Stomach (tissue), 4 donors: ENCODE measurements around the gene TMEM123.

ENCODE experiments used
- CTCF ChIP-seq, 7 experiments: fragments of 450-650 bp in 4 of 7; fragments of 200-600 bp in 3 of 7; sonication (generic) in 3 of 7; IDR thresholded peaks; one replicate each; pipeline ENCODE4 v1.5.1; 2016 to 2019; ENCODE audit warnings: antibody characterized with exemption in 7 of 7, control low read depth in 2 of 7, mild to moderate bottlenecking in 1 of 7
- EP300 ChIP-seq: sonication (generic); formaldehyde crosslinking; IDR thresholded peaks from one replicate; pipeline ENCODE4 v1.6.1; 2017; ENCODE audit warnings: antibody characterized with exemption
- POLR2A ChIP-seq, 4 donors: fragments of 450-650 bp; IDR thresholded peaks; one replicate each; pipeline ENCODE4 v1.6.1; 2016; ENCODE audit warnings: antibody characterized with exemption in 4 of 4, control low read depth in 2 of 4, mild to moderate bottlenecking in 1 of 4, moderate library complexity in 1 of 4
- POLR2AphosphoS5 ChIP-seq, 3 donors: sonication (generic); formaldehyde crosslinking; IDR thresholded peaks; one replicate each; pipeline ENCODE4 v1.6.1; 2016; ENCODE audit warnings: antibody characterized with exemption in 3 of 3

DNA sequence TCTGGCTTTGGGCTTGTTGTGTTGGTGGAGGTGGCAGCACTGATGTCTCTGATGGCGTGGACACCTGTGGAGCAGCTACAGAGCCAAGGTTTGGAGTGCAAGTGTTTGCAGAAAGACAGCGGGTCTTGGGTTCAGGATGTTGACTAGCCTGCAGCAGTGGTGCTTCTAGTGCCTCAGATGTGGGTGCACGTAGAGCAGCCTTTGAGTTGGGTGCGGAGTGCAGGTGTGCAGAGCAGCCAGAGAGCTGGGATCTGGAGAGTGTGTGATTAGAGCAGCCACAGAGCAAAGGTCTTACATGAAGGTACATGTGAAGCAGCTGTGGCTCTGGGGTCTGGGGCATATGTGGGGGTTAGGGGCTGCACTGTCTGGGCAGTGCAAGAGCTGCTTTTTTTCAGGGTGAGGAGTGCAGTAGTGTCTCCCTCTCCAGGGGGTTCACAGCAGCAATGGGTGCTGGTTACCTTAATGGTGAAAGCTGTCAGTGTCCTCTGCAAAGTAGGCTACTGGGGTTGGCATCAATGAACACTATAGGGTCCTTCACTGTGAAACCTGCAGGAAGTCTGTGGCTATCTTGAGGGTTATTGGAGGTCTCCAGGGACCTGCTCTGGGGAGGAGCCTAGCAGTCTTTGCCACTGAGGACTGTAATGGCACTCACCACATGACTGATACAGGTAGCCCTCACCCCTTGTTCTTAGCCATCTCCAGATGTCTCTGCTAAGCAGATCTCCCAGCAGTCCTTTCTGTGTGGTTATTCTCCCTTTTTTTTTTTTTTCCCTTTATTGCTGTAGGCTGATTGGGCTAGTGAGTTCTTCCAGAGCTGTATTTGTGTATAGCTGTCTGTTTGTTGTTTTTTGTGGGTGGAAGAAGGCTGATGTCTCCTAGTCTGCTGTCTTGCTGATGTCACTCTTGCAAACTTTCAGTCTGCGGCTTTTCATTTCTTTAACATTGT lies 91.2 kb downstream of the TMEM123 start:
- no peak for TF ChIP-seq CTCF (IDR thresholded peaks at IDR 0.05)
- TF ChIP-seq POLR2A (IDR thresholded peaks at IDR 0.05): no peak
- no peak for TF ChIP-seq POLR2AphosphoS5 (IDR thresholded peaks at IDR 0.05)
- TF ChIP-seq EP300: no peak
